Superior temporal gyrus (tissue), 1 donor: ENCODE results near the gene MBOAT2.
A peak's percentile ranks its signal among the peaks of the same experiment; 100 is the strongest.
"Not testable (repeated sequence)": the region's sequence is repeated elsewhere in the genome, so short reads cannot be mapped to it uniquely, and the experiment has no call there.

Source experiments
- DNase-seq: peaks from one replicate; pipeline ENCODE4 v3.0.0-alpha.2; 2016; ENCODE audit errors: extremely low spot score

The MBOAT2 gene

GRCh38 chr2:8895087-8895912 lies 108.2 kb downstream of the MBOAT2 start:
- DNase-seq, result not testable (repeated sequence)

- no peak for DNase-seq
Measured at GRCh38 chr2:8893978-8894820, 109.3 kb downstream of the MBOAT2 start.

GRCh38 chr2:8893474-8893873 lies 110.0 kb downstream of the MBOAT2 start:
- no peak for DNase-seq

DNA sequence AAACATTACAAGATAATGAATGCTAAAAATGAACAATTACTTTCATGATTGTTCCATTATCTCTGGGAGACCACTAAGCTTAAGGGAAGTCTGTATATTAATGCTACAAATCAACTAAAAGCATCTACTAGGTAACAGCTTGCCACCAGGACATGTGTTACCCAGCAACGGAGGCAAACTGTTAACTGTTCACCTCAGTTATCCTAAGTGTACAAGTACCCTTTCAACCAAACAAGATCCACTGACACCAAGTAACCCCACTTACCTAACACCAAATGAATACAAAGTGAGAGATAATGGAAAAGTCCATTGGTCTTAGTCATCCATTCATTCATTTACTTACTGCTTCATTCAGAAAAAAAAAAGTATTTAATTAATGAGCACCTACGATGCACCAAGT lies 111.4 kb downstream of the MBOAT2 start:
- no peak for DNase-seq

- DNase-seq, result no peak
Measured at GRCh38 chr2:8889978-8890377, 113.5 kb downstream of the MBOAT2 start.

DNA sequence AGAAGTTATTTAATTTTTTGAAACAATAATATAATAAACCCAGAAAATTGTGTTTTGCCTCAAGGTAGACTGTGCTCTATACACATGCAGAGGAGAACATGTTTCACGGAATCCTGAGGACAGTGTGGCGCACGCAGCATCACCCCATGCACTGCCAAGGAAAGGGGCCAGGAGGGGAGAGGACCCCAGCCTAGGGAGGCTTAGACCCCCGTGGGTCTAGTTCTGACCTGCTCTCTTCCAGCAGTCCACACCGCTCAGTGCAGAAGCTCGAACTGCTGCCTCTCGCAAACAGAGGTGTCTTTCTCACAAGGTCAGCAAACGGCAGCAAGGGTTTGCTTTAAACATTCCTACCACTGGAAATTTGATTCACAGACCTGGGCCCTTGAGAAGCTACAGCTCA lies 114.5 kb downstream of the MBOAT2 start:
- no peak for DNase-seq

GRCh38 chr2:8886876-8887275 lies 116.6 kb downstream of the MBOAT2 start:
- no peak for DNase-seq

- DNase-seq, result no peak
Measured at GRCh38 chr2:8886202-8886518, 117.3 kb downstream of the MBOAT2 start.

DNA sequence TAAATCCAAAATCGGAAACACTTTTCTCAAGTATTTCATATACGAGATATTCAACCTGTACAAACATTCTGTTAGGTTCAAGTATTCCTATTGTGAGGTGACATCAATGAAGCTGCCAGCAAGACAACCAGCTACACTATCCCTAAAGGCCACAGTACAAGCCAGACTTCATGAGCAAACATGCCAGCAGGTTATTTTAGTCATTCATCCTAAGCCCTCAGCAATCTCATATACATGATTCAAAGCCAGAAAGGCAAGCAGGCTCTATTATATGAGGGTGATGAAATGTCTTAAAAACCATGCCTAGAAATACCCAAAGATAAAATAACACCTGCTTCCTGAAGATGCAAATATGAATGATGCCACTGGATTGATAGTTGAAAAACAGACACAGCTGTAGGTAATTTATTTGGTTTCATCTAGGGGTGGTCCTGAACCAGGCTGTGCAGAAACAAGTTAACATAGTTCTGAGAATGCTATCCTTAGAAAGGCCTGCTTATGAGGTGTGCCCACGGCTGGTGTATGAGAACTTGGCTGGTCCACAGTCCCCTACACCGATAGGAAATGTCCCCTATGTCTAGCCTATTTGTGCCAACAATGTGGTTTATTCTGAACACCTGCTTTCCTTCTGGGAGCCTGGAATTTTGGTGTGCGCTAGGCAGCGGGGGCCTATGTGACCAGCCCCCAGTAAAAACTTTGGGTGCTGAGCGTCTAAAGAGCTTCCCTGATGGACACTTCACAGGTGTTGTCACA lies 117.9 kb downstream of the MBOAT2 start:
- DNase-seq, result no peak

GRCh38 chr2:8884812-8885211 lies 118.7 kb downstream of the MBOAT2 start:
- no peak for DNase-seq

GRCh38 chr2:8882094-8882493 lies 121.4 kb downstream of the MBOAT2 start:
- no peak for DNase-seq

DNA sequence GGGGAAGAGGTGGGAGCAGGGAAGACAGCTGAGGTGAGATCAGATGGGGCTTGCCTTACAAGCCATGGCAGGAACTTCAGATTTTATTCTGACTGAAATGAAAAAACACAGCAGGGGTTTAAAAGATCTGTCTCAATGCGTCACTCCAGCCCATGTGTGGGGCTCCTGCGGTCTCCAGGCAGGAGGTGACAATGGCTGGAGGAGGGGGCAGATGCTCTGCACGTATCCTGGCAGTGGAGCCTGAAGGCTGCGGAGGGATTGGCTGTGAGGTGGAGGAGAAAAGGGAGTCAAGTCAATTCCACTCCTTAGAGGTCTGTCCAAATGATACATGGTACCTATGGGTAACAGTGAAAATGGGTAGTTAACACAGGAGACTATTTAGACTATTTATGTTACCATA lies 125.6 kb downstream of the MBOAT2 start:
- DNase-seq, result no peak

DNA sequence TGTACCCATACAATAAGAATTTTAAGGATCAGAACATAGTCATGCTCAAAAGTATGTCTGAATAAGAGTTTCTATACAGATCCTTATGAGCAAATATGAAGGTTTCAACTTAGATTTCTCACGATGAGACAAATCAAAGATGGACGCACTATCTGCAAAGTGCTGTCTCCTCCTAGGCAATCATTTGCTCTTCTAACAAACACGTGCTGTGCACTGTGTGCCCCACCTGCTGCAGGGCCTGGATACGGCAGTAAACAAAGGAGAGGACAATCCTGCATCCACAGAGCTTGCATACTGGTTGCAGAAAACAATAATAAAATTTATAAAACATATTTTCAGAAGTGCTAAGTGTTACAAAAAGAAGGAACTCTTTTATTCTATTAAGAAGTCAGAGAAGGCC lies 126.2 kb downstream of the MBOAT2 start:
- DNase-seq, result no peak

- no peak for DNase-seq
Measured at GRCh38 chr2:8876628-8877027, 126.9 kb downstream of the MBOAT2 start.

- DNase-seq, result peak; percentile 87
Measured at GRCh38 chr2:8872821-8873432, 130.6 kb downstream of the MBOAT2 start.

DNA sequence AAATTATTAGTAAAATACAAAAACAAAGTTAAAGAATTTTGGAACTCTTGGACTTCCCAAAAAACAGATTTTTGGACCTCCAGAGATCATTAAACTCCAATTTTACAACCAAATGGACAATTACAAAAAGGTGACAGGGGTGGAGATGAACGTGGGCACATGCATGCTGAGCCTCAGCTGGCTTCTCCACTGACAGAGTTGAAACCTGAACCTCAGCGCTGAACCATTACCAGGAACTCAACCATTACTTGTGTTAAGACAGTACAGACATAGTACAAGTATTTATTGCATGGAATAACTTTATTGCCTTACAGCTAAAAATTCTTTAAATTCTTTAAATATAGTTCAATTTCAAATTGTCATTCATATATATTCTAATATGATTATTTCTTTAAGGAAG lies 133.0 kb downstream of the MBOAT2 start:
- no peak for DNase-seq

DNA sequence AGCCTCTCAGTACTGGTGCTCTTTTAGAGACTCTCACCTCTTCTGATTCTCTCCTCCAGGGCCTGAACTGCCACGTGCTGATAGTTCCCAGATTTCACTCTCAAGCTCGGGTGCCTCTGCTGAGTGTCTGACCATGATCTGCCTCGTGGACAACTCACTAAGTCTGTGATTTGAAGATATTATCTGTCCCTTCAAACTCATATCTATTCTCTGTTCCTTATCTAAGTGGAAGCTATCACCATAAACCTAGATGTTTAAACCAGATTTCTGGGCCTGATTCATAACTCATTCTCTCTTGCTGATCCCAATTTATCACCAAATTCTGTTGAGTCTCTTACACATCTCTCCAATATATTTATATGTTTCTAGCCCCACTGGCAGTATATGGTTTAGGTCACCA lies 136.1 kb downstream of the MBOAT2 start:
- DNase-seq, result no peak

GRCh38 chr2:8863331-8863953 lies 140.0 kb downstream of the MBOAT2 start:
- no peak for DNase-seq

DNA sequence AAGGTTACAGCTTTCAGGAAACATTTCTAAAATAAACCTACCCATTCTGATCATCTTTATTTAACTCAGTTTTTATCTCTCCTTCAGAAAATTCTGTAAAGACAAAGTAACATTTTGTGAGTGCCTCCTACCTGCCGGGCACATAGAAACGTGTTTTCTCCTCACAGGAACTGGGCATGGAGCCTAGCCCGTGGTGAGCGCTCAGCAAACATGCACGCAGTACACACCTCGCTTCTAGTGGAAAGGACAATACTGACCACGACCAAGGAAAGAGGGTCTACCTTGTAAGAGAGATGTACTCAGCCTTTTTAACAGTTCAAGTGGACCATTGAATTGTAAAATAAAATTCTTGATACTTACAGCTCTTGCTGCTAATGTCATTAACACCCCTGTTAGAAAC lies 141.3 kb downstream of the MBOAT2 start:
- DNase-seq, result no peak

- DNase-seq, result no peak
Measured at GRCh38 chr2:8861797-8862196, 141.7 kb downstream of the MBOAT2 start.

- no peak for DNase-seq
Measured at GRCh38 chr2:8860239-8860638, 143.2 kb downstream of the MBOAT2 start.

DNA sequence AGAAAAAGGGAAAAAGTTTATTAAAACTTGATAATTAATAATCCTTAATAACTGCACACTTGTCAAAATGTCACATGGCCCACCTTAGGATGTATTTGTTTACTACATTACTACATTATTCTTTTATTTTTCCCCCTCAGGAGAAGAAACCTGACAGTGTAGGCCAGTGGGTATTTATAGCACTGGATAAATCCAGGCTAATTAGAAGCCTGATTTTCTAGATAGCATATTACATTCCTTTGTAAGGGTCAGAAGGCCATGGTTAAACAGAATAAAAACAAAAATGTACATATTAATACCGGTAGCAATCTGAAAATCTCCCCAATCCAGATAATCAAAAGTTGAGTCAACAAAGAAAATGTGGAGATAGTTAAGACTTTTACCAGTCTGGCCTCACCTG lies 144.6 kb downstream of the MBOAT2 start:
- no peak for DNase-seq
